ENCODE results near the gene HLA-B.

Gene HLA-B

DNA sequence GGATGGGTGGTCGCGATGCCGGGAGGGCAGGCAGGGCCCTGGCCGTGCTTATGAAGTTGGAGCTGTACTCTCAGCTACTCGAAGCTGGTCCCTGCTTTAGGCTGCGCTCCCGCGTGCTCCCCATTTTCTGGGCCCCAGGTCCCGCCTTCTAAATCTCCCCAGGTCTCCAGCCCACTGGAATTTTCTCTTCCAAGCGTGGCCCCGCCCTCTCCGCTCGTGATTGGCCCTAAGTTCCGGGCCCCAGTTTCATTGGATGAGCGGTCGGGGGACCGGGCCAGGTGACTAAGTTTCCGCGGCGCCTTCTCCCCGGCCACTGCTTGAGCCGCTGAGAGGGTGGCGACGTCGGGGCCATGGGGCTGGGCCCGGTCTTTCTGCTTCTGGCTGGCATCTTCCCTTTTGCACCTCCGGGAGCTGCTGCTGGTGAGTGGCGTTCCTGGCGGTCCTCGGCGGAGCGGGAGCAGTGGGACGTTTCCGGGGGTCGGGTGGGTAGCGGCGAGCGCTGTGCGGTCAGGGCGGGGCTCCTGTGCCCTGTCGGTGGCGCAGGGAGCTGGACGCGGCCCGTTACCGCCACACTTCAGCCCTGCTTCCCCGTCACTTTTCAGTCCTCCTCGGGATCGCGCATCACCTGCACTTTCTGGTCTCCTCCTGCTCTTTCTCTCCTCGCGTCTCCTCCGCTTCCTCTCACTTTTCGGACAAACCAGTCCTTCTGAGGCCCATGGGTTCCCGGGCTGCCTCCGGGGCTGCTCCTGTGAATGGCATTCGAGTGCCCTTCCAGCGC is 46.5 kb upstream of the HLA-B start, which contains the start of gene MICA (continued):
- TF ChIP-seq BCL11B (tag by site-specific recombination; IDR thresholded peaks at IDR 0.05; ENCODE audit: low read depth) (peak; percentile 47; the same call in 1 of the 2 replicates), ZBTB7A (tag by site-specific recombination; IDR thresholded peaks at IDR 0.05; ENCODE audit: low read depth) (peak; percentile 78; the same call in 1 of the 2 replicates), ZNF785 (tag by site-specific recombination; IDR thresholded peaks at IDR 0.05) (no peak), ZNF600 (tag by site-specific recombination; IDR thresholded peaks at IDR 0.05) (peak; percentile 87), OVOL3 (tag by site-specific recombination; IDR thresholded peaks at IDR 0.05) (0 out of 2 replicates have a peak, but pooled peaks have one; percentile 51), KLF10 (tag by site-specific recombination; IDR thresholded peaks at IDR 0.05) (no peak), RBAK (tag by site-specific recombination; IDR thresholded peaks at IDR 0.05) (no peak), ZNF16 (tag by site-specific recombination; IDR thresholded peaks at IDR 0.05; ENCODE audit: low read depth) (no peak), ZBTB17 (tag by site-specific recombination; IDR thresholded peaks at IDR 0.05) (peak; percentile 45; the same call in 1 of the 2 replicates), ZNF571 (tag by site-specific recombination; IDR thresholded peaks at IDR 0.05) (no peak), ZNF670 (tag by site-specific recombination; IDR thresholded peaks at IDR 0.05; ENCODE audit: low read depth) (no peak), GLI4 (tag by site-specific recombination; IDR thresholded peaks at IDR 0.05) (0 out of 2 replicates have a peak, but pooled peaks have one; percentile 68)
- TF ChIP-seq, protein P1, sequence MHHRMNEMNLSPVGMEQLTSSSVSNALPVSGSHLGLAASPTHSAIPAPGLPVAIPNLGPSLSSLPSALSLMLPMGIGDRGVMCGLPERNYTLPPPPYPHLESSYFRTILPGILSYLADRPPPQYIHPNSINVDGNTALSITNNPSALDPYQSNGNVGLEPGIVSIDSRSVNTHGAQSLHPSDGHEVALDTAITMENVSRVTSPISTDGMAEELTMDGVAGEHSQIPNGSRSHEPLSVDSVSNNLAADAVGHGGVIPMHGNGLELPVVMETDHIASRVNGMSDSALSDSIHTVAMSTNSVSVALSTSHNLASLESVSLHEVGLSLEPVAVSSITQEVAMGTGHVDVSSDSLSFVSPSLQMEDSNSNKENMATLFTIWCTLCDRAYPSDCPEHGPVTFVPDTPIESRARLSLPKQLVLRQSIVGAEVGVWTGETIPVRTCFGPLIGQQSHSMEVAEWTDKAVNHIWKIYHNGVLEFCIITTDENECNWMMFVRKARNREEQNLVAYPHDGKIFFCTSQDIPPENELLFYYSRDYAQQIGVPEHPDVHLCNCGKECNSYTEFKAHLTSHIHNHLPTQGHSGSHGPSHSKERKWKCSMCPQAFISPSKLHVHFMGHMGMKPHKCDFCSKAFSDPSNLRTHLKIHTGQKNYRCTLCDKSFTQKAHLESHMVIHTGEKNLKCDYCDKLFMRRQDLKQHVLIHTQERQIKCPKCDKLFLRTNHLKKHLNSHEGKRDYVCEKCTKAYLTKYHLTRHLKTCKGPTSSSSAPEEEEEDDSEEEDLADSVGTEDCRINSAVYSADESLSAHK (tag by site-specific recombination; IDR thresholded peaks at IDR 0.05): no peak
- TF ChIP-seq, protein P2, sequence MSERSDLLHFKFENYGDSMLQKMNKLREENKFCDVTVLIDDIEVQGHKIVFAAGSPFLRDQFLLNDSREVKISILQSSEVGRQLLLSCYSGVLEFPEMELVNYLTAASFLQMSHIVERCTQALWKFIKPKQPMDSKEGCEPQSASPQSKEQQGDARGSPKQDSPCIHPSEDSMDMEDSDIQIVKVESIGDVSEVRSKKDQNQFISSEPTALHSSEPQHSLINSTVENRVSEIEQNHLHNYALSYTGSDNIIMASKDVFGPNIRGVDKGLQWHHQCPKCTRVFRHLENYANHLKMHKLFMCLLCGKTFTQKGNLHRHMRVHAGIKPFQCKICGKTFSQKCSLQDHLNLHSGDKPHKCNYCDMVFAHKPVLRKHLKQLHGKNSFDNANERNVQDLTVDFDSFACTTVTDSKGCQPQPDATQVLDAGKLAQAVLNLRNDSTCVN (tag by site-specific recombination; optimal IDR thresholded peaks at IDR 0.05): peak; percentile 88
- TF ChIP-seq, protein P3, sequence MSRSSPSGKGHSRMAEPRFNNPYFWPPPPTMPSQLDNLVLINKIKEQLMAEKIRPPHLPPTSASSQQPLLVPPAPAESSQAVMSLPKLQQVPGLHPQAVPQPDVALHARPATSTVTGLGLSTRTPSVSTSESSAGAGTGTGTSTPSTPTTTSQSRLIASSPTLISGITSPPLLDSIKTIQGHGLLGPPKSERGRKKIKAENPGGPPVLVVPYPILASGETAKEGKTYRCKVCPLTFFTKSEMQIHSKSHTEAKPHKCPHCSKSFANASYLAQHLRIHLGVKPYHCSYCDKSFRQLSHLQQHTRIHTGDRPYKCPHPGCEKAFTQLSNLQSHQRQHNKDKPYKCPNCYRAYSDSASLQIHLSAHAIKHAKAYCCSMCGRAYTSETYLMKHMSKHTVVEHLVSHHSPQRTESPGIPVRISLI (tag by site-specific recombination; IDR thresholded peaks at IDR 0.05): no peak
- TF ChIP-seq, protein P4, sequence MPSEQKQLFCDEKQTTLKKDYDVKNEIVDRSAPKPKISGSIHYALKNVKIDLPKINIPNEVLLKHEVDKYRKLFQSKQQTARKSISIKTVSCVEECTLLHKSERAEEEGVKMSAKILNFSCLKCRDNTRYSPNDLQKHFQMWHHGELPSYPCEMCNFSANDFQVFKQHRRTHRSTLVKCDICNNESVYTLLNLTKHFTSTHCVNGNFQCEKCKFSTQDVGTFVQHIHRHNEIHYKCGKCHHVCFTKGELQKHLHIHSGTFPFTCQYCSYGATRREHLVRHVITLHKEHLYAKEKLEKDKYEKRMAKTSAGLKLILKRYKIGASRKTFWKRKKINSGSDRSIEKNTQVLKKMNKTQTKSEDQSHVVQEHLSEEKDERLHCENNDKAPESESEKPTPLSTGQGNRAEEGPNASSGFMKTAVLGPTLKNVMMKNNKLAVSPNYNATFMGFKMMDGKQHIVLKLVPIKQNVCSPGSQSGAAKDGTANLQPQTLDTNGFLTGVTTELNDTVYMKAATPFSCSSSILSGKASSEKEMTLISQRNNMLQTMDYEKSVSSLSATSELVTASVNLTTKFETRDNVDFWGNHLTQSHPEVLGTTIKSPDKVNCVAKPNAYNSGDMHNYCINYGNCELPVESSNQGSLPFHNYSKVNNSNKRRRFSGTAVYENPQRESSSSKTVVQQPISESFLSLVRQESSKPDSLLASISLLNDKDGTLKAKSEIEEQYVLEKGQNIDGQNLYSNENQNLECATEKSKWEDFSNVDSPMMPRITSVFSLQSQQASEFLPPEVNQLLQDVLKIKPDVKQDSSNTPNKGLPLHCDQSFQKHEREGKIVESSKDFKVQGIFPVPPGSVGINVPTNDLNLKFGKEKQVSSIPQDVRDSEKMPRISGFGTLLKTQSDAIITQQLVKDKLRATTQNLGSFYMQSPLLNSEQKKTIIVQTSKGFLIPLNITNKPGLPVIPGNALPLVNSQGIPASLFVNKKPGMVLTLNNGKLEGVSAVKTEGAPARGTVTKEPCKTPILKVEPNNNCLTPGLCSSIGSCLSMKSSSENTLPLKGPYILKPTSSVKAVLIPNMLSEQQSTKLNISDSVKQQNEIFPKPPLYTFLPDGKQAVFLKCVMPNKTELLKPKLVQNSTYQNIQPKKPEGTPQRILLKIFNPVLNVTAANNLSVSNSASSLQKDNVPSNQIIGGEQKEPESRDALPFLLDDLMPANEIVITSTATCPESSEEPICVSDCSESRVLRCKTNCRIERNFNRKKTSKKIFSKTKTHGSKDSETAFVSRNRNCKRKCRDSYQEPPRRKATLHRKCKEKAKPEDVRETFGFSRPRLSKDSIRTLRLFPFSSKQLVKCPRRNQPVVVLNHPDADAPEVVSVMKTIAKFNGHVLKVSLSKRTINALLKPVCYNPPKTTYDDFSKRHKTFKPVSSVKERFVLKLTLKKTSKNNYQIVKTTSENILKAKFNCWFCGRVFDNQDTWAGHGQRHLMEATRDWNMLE (tag by site-specific recombination; conservative IDR thresholded peaks at IDR 0.05; ENCODE audit: low read depth): no peak
- TF ChIP-seq, protein P5, sequence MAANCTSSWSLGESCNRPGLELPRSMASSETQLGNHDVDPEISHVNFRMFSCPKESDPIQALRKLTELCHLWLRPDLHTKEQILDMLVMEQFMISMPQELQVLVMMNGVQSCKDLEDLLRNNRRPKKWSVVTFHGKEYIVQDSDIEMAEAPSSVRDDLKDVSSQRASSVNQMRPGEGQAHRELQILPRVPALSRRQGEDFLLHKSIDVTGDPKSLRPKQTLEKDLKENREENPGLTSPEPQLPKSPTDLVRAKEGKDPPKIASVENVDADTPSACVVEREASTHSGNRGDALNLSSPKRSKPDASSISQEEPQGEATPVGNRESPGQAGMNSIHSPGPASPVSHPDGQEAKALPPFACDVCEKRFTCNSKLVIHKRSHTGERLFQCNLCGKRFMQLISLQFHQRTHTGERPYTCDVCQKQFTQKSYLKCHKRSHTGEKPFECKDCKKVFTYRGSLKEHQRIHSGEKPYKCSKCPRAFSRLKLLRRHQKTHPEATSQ (tag by site-specific recombination; IDR thresholded peaks at IDR 0.05): 0 out of 2 replicates have a peak, but pooled peaks have one; percentile 31
- TF ChIP-seq, protein P6, sequence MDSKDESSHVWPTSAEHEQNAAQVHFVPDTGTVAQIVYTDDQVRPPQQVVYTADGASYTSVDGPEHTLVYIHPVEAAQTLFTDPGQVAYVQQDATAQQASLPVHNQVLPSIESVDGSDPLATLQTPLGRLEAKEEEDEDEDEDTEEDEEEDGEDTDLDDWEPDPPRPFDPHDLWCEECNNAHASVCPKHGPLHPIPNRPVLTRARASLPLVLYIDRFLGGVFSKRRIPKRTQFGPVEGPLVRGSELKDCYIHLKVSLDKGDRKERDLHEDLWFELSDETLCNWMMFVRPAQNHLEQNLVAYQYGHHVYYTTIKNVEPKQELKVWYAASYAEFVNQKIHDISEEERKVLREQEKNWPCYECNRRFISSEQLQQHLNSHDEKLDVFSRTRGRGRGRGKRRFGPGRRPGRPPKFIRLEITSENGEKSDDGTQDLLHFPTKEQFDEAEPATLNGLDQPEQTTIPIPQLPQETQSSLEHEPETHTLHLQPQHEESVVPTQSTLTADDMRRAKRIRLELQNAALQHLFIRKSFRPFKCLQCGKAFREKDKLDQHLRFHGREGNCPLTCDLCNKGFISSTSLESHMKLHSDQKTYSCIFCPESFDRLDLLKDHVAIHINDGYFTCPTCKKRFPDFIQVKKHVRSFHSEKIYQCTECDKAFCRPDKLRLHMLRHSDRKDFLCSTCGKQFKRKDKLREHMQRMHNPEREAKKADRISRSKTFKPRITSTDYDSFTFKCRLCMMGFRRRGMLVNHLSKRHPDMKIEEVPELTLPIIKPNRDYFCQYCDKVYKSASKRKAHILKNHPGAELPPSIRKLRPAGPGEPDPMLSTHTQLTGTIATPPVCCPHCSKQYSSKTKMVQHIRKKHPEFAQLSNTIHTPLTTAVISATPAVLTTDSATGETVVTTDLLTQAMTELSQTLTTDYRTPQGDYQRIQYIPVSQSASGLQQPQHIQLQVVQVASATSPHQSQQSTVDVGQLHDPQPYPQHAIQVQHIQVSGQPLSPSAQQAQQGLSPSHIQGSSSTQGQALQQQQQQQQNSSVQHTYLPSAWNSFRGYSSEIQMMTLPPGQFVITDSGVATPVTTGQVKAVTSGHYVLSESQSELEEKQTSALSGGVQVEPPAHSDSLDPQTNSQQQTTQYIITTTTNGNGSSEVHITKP (tag by site-specific recombination; IDR thresholded peaks at IDR 0.05): peak; percentile 89
- TF ChIP-seq, protein P7, sequence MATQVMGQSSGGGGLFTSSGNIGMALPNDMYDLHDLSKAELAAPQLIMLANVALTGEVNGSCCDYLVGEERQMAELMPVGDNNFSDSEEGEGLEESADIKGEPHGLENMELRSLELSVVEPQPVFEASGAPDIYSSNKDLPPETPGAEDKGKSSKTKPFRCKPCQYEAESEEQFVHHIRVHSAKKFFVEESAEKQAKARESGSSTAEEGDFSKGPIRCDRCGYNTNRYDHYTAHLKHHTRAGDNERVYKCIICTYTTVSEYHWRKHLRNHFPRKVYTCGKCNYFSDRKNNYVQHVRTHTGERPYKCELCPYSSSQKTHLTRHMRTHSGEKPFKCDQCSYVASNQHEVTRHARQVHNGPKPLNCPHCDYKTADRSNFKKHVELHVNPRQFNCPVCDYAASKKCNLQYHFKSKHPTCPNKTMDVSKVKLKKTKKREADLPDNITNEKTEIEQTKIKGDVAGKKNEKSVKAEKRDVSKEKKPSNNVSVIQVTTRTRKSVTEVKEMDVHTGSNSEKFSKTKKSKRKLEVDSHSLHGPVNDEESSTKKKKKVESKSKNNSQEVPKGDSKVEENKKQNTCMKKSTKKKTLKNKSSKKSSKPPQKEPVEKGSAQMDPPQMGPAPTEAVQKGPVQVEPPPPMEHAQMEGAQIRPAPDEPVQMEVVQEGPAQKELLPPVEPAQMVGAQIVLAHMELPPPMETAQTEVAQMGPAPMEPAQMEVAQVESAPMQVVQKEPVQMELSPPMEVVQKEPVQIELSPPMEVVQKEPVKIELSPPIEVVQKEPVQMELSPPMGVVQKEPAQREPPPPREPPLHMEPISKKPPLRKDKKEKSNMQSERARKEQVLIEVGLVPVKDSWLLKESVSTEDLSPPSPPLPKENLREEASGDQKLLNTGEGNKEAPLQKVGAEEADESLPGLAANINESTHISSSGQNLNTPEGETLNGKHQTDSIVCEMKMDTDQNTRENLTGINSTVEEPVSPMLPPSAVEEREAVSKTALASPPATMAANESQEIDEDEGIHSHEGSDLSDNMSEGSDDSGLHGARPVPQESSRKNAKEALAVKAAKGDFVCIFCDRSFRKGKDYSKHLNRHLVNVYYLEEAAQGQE (tag by site-specific recombination; IDR thresholded peaks at IDR 0.05): no peak

All from HEK293 (cell line).